ENCODE results near the gene CAPN9. TPM values are rescaled to one million over a fixed set of nuclear protein-coding genes. Genes with fewer than 3 reads are reported as not detected.
"Not testable (repeated sequence)": the region's sequence is repeated elsewhere in the genome, so short reads cannot be mapped to it uniquely, and the experiment has no call there.

CAPN9 gene
- total RNA-seq, 1 donor from 2014 or later, result not detected

GRCh38 chr1:230823426-230823825 lies 76.2 kb downstream of the CAPN9 start:
- no peak for DNase-seq (ENCODE audit: low spot score)

- no peak for DNase-seq (ENCODE audit: low spot score)
These were observed 76.8 kb downstream of the CAPN9 start for GRCh38 chr1:230823931-230824381.

GRCh38 chr1:230824551-230824918 lies 77.3 kb downstream of the CAPN9 start:
- DNase-seq (ENCODE audit: low spot score), result no peak

GRCh38 chr1:230824919-230825721 lies 77.9 kb downstream of the CAPN9 start:
- peak; percentile 52 for DNase-seq (ENCODE audit: low spot score)

- no peak for DNase-seq (ENCODE audit: low spot score)
These were observed 78.6 kb downstream of the CAPN9 start for GRCh38 chr1:230825761-230826160.

GRCh38 chr1:230826166-230826875 lies 79.1 kb downstream of the CAPN9 start:
- DNase-seq (ENCODE audit: low spot score), result no peak

- no peak for DNase-seq (ENCODE audit: low spot score)
These were observed 80.0 kb downstream of the CAPN9 start for GRCh38 chr1:230827081-230827681.

GRCh38 chr1:230827801-230828200 lies 80.6 kb downstream of the CAPN9 start:
- DNase-seq (ENCODE audit: low spot score), result no peak

GRCh38 chr1:230828421-230828820 lies 81.2 kb downstream of the CAPN9 start:
- DNase-seq (ENCODE audit: low spot score), result no peak

GRCh38 chr1:230831771-230832170 lies 84.6 kb downstream of the CAPN9 start:
- DNase-seq (ENCODE audit: low spot score), result peak; percentile 95

- DNase-seq (ENCODE audit: low spot score), result no peak
These were observed 85.3 kb downstream of the CAPN9 start for GRCh38 chr1:230832476-230832875.

GRCh38 chr1:230833511-230833910 lies 86.3 kb downstream of the CAPN9 start:
- DNase-seq (ENCODE audit: low spot score), result no peak

GRCh38 chr1:230834292-230834691 lies 87.1 kb downstream of the CAPN9 start:
- DNase-seq (ENCODE audit: low spot score), result no peak

- DNase-seq (ENCODE audit: low spot score), result no peak
These were observed 89.2 kb downstream of the CAPN9 start for GRCh38 chr1:230836347-230836746.

- DNase-seq (ENCODE audit: low spot score), result no peak
These were observed 89.6 kb downstream of the CAPN9 start for GRCh38 chr1:230836793-230837192.

- no peak for DNase-seq (ENCODE audit: low spot score)
These were observed 92.0 kb downstream of the CAPN9 start for GRCh38 chr1:230839173-230839572.

GRCh38 chr1:230842801-230843200 lies 95.6 kb downstream of the CAPN9 start:
- no peak for DNase-seq (ENCODE audit: low spot score)

- no peak for DNase-seq (ENCODE audit: low spot score)
These were observed 96.5 kb downstream of the CAPN9 start for GRCh38 chr1:230843503-230844309.

GRCh38 chr1:230844561-230844960 lies 97.4 kb downstream of the CAPN9 start:
- no peak for DNase-seq (ENCODE audit: low spot score)

- not testable (repeated sequence) for DNase-seq (ENCODE audit: low spot score)
These were observed 98.0 kb downstream of the CAPN9 start for GRCh38 chr1:230845184-230845583.

GRCh38 chr1:230848235-230848634 lies 101.0 kb downstream of the CAPN9 start:
- DNase-seq (ENCODE audit: low spot score), result no peak
